22Rv1 (cell line): ENCODE data around the gene SPOCK1.

Experiments used
- CTCF ChIP-seq: fragments of 450-650 bp; IDR thresholded peaks from 2 replicates; pipeline ENCODE4 v1.5.1; 2017; ENCODE audit warnings: mild to moderate bottlenecking
- ZFX ChIP-seq: fragments of 450-650 bp; IDR thresholded peaks from 2 replicates; pipeline ENCODE4 v1.6.1; 2017; ENCODE audit warnings: antibody characterized with exemption, borderline replicate concordance

DNA sequence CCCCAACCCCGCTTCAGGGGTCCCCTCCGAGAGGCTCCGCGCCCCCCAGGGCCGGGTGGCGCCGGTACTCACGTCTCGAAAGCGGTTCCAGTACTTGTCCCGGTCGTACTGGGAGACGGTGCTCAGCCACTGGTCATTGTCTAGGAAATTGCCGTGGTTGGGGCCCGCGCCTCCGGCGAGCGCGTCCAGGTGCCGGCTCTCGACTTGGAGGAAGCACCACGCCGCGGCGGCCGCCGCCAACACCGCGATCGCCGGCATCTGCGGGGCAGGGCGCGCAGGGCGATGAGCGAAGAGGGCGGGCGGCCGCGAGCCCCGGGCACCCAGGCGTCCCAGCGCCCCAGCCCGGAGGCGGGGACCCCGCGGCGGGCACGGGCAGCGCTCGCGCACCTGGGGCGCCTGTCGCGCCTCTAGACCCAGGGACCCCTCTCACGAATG lies 808 bp downstream of the SPOCK1 start:
- no peak for TF ChIP-seq CTCF
- no peak for TF ChIP-seq ZFX
